ENCODE data around the gene TBC1D4.
"Not testable (repeated sequence)": the region's sequence is repeated elsewhere in the genome, so short reads cannot be mapped to it uniquely, and the experiment has no call there.

Gene TBC1D4

DNA sequence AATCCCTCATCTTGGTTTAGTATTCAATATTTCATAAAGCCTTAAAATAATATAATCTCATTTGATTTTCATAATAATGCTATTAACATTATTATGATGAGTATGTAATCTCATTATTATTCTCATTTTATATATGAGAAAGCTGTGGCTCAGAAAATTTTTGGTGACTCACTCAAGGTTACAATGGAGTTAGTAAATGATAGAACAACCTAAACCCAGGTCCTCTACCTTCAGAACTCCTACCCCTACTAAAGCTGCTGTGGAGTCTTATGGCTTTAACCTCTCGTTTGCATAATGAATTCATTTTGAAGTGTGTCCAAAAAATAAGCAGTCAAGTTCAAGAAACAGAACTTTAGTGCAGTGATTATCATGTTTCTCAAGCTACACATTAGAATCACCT, 226.3 kb downstream of the TBC1D4 start:
- no peak for DNase-seq

DNA sequence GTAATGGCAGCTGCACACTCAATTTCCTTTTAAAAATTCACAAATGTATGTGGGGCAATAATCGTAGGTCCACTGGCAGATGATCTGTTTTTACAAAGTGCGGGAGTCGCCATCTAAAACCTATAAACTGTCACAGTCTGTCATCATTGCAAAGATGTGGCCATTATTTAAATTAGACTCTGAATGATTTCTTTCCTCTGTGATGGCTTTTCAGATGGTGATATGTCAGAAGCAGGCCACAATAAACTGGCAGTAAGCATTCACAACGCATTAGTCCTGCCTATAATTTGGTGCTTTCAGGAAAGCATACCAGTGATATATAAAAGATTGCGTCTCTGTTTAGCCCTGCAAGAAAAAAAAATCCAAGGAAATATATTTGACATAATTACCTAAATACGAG, 226.8 kb downstream of the TBC1D4 start:
- DNase-seq: no peak

DNA sequence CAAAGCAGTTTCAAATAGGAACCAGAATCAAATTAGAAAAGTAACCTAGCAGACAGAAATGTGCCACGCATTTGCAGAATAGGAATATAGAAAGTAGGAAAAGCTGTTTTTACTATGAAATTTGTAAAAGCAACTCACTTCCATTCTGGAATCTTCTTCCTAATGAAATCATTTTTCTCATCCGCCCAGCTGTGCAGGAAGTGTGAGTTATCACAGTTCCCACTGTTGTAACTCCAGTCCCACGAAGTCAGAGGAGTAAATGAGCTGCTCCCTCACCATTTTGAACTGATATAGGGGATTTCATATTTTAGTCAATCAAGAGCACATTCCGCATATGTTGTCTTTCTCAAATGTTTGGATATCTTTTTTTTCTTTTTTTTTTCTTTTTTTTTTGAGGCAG, 230.8 kb downstream of the TBC1D4 start:
- no peak for DNase-seq

DNA sequence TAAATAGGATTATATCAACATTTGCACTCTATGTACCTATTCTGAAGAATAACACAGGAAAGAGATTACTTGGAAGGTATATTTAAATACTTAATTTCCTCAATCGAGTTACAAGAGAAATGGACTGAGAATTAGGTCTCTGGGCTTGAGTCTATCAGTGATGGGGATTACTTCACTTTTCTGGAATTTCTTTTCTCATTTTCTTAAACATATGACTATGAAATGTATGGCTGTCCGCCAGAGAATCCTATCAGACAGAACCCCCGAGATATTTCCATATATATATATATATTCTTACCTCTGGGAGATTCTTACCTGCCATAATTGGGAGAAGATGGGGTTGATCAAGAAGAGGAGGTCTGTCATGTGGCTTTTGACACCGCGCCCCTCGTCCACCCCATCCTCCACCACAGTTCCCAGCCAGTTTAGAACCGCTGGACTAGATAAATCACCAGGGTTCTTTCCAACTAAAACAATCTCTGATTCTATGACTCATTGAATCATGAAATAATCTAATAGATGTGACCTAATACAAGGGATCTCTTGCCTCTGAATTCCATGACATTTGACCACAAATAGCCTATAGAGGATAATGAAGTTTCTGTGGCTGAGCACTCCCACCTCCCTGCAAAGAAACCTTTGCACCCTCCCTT, 231.3 kb downstream of the TBC1D4 start:
- DNase-seq: no peak

DNA sequence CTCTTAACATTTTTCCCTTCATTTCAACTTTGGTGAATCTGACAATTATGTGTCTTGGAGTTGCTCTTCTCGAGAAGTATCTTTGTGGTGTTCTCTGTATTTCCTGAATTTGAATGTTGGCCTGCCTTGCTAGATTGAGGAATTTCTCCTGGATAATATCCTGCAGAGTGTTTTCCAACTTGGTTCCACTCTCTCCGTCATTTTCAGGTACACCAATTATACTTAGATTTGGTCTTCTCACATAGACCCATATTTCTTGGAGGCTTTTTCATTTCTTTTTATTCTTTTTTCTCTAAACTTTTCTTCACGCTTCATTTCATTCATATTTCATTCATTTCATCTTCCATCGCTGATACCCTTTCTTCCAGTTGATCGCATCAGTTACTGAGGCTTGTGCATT, 236.4 kb downstream of the TBC1D4 start:
- DNase-seq: not testable (repeated sequence)

DNA sequence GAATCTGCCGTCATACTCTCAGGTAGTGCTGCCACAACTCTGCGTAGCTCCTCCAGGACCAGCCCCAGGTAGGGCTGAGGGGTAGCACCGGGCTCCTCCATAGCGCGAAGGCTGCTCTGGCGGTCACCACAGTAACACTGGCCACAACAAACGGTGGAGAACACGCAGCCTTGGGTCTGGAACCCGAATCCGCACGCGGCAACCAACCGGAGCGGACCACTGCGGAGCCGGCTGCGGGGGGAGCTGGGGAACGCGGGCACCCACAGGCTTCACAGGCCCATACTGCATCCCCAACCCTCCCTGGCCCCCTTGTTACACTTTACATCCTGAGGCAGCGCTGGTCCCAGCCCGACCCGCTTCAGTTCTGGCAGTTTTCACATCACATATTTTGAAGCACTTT, 241.7 kb downstream of the TBC1D4 start:
- DNase-seq: not testable (repeated sequence)

DNA sequence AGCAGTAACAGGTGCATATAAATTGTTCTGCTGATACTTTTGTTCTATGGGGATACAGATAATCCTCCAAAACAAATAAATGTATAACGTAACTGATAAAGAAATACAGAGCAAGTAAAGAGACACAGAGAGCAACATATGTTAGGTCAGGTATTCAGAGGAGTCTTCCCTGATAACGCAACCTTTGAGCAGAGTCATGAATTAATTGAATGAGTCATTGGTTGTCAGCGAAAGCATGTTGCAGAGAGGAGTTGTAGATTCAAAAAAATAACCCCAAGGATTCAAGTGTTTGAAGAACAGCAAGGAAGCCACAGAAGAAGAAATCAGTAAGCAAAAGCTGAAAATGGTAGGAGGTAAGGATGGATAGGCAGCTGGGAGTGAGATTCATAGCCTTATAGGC, 245.2 kb downstream of the TBC1D4 start:
- DNase-seq: no peak

Measured in central memory CD4-positive, alpha-beta T cell (primary cell).